WTC11 (cell line): Measurements from ENCODE around the gene DAPK1. TPM values are rescaled to one million over a fixed set of nuclear protein-coding genes. Genes with fewer than 3 reads are reported as not detected.

Experiments used
- ATAC-seq: fragments of 200-7000 bp; cut with Tn5 transposase; 2 replicates; pipeline ENCODE4 v1.10.0; 2021; ENCODE audit warnings: mild to moderate bottlenecking, moderate library complexity
- CTCF ChIA-PET: fragments of 300-600 bp; sonication (Branson Sonifier 250); formaldehyde crosslinking; loops from one replicate; lab custom pipeline; 2021; ENCODE audit warnings: antibody characterized with exemption; lab: Charles Lee
- POLR2A ChIA-PET: fragments of 350-600 bp; sonication (Branson Sonifier 250); formaldehyde crosslinking; loops from one replicate; lab custom pipeline; 2021; ENCODE audit warnings: antibody characterized with exemption; lab: Charles Lee
- DNase-seq: peaks from one replicate; pipeline ENCODE4 v3.0.0; 2021; ENCODE audit warnings: low spot score
- H3K27ac Mint-ChIP-seq: 2 replicates; pipeline ENCODE4 v1.8.0; 2021; ENCODE audit warnings: mixed read lengths
- H3K27me3 Mint-ChIP-seq: 2 replicates; pipeline ENCODE4 v1.8.0; 2021; ENCODE audit warnings: low read depth, mild to moderate bottlenecking, moderate library complexity, mixed read lengths
- H3K36me3 Mint-ChIP-seq: 2 replicates; pipeline ENCODE4 v1.8.0; 2021; ENCODE audit warnings: mixed read lengths
- H3K4me1 Mint-ChIP-seq: 2 replicates; pipeline ENCODE4 v1.8.0; 2022; ENCODE audit warnings: mixed read lengths
- H3K4me3 Mint-ChIP-seq: 2 replicates; pipeline ENCODE4 v1.8.0; 2021; ENCODE audit warnings: mild to moderate bottlenecking, moderate library complexity, mixed read lengths
- H3K9me3 Mint-ChIP-seq: 2 replicates; pipeline ENCODE4 v1.8.0; 2021; ENCODE audit warnings: mixed read lengths
- ATF1 ChIP-seq: sonication (generic); formaldehyde crosslinking; IDR thresholded peaks from 2 replicates; pipeline ENCODE4 v1.8.1; 2023; ENCODE audit warnings: mild to moderate bottlenecking, moderate library complexity, missing genetic modification reagents
- IRF2 ChIP-seq: sonication (generic); formaldehyde crosslinking; IDR thresholded peaks from 2 replicates; pipeline ENCODE4 v1.8.0; 2022; ENCODE audit warnings: low read depth, missing genetic modification reagents, borderline replicate concordance
- NFATC4 ChIP-seq: fragments of 250-450 bp; sonication (Bioruptor Pico); IDR thresholded peaks from 2 replicates; pipeline ENCODE4 v1.9.0; 2021; ENCODE audit warnings: mild to moderate bottlenecking
- NR2C2 ChIP-seq: sonication (generic); formaldehyde crosslinking; IDR thresholded peaks from 2 replicates; pipeline ENCODE4 v1.8.0; 2022; ENCODE audit warnings: mild to moderate bottlenecking, missing genetic modification reagents
- RELA ChIP-seq: sonication (generic); formaldehyde crosslinking; IDR thresholded peaks from 2 replicates; pipeline ENCODE4 v1.8.1; 2022; ENCODE audit warnings: missing genetic modification reagents, mild to moderate bottlenecking, borderline replicate concordance
- SMAD4 ChIP-seq: sonication (generic); formaldehyde crosslinking; IDR thresholded peaks from 2 replicates; pipeline ENCODE4 v1.8.0; 2022; ENCODE audit warnings: mild to moderate bottlenecking, missing genetic modification reagents
- total RNA-seq: library from RNA; stranded (reverse); gene quantifications from 3 replicates; pipeline ENCODE4 v1.2.3, GENCODE V29; 2021
- TF ChIP-seq, protein P1 (sequence below): sonication (generic); formaldehyde crosslinking; IDR thresholded peaks from 2 replicates; pipeline ENCODE4 v1.8.1; 2022; ENCODE audit warnings: low read depth, missing genetic modification reagents, borderline replicate concordance
- TF ChIP-seq, protein P2 (sequence below): fragments of 250-450 bp; sonication (Bioruptor Pico); IDR thresholded peaks from 2 replicates; pipeline ENCODE4 v1.8.0; 2021; ENCODE audit warnings: mild to moderate bottlenecking
- TF ChIP-seq, protein P3 (sequence below): fragments of 250-450 bp; sonication (Bioruptor Pico); IDR thresholded peaks from 2 replicates; pipeline ENCODE4 v1.9.0; 2021; ENCODE audit warnings: moderate library complexity, mild to moderate bottlenecking, inconsistent platforms, borderline replicate concordance
- TF ChIP-seq, protein P4 (sequence below): sonication (generic); formaldehyde crosslinking; IDR thresholded peaks from 2 replicates; pipeline ENCODE4 v1.8.1; 2022; ENCODE audit warnings: missing genetic modification reagents, borderline replicate concordance
- TF ChIP-seq, protein P5 (sequence below): sonication (generic); formaldehyde crosslinking; IDR thresholded peaks from 2 replicates; pipeline ENCODE4 v1.8.1; 2023; ENCODE audit warnings: mild to moderate bottlenecking, missing genetic modification reagents
- TF ChIP-seq, protein P6 (sequence below): sonication (generic); formaldehyde crosslinking; IDR thresholded peaks from 2 replicates; pipeline ENCODE4 v1.8.0; 2023; ENCODE audit warnings: missing genetic modification reagents, mild to moderate bottlenecking, borderline replicate concordance
- TF ChIP-seq, protein P7 (sequence below): fragments of 200-600 bp; IDR thresholded peaks from 2 replicates; pipeline ENCODE4 v1.8.0; 2022; ENCODE audit warnings: antibody characterized with exemption
- TF ChIP-seq, protein P8 (sequence below): sonication (generic); formaldehyde crosslinking; IDR thresholded peaks from 2 replicates; pipeline ENCODE4 v1.8.0; 2022; ENCODE audit warnings: mild to moderate bottlenecking, missing genetic modification reagents

DAPK1 gene
- total RNA-seq, 1 experiment from 2014 or later = 129 TPM

DNA sequence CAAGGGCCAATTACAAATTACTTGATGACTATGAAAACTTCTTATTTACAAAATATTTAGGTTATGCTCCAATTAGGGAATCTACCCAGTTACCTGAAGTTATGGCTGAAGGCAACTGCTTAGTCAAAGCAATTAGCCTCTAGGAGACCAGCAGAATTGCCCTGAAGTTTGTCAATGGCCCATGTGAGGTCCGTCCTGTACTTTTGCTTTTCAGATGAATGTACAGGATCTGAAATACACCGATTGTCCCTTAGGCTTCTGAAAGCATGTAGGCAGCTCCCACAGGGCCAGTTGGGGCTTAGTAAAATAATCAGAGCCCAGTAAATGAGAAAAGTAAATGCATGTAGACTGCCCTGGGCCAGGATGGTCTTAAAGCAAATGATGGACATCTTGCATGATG, 93.3 kb downstream of the DAPK1 start:
- TF ChIP-seq, protein P1, sequence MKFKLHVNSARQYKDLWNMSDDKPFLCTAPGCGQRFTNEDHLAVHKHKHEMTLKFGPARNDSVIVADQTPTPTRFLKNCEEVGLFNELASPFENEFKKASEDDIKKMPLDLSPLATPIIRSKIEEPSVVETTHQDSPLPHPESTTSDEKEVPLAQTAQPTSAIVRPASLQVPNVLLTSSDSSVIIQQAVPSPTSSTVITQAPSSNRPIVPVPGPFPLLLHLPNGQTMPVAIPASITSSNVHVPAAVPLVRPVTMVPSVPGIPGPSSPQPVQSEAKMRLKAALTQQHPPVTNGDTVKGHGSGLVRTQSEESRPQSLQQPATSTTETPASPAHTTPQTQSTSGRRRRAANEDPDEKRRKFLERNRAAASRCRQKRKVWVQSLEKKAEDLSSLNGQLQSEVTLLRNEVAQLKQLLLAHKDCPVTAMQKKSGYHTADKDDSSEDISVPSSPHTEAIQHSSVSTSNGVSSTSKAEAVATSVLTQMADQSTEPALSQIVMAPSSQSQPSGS (CRISPR knock-in tag) = no peak
- TF ChIP-seq NFATC4 (CRISPR knock-in tag) (no peak), NR2C2 (no peak), SMAD4 (no peak)
- TF ChIP-seq, protein P2, sequence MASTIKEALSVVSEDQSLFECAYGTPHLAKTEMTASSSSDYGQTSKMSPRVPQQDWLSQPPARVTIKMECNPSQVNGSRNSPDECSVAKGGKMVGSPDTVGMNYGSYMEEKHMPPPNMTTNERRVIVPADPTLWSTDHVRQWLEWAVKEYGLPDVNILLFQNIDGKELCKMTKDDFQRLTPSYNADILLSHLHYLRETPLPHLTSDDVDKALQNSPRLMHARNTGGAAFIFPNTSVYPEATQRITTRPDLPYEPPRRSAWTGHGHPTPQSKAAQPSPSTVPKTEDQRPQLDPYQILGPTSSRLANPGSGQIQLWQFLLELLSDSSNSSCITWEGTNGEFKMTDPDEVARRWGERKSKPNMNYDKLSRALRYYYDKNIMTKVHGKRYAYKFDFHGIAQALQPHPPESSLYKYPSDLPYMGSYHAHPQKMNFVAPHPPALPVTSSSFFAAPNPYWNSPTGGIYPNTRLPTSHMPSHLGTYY = no peak
- TF ChIP-seq, protein P3, sequence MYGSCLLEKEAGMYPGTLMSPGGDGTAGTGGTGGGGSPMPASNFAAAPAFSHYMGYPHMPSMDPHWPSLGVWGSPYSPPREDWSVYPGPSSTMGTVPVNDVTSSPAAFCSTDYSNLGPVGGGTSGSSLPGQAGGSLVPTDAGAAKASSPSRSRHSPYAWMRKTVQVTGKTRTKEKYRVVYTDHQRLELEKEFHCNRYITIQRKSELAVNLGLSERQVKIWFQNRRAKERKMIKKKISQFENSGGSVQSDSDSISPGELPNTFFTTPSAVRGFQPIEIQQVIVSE (CRISPR knock-in tag) = no peak
- TF ChIP-seq, protein P4, sequence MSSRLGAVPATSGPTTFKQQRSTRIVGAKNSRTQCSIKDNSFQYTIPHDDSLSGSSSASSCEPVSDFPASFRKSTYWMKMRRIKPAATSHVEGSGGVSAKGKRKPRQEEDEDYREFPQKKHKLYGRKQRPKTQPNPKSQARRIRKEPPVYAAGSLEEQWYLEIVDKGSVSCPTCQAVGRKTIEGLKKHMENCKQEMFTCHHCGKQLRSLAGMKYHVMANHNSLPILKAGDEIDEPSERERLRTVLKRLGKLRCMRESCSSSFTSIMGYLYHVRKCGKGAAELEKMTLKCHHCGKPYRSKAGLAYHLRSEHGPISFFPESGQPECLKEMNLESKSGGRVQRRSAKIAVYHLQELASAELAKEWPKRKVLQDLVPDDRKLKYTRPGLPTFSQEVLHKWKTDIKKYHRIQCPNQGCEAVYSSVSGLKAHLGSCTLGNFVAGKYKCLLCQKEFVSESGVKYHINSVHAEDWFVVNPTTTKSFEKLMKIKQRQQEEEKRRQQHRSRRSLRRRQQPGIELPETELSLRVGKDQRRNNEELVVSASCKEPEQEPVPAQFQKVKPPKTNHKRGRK (CRISPR knock-in tag) = no peak
- TF ChIP-seq, protein P5, sequence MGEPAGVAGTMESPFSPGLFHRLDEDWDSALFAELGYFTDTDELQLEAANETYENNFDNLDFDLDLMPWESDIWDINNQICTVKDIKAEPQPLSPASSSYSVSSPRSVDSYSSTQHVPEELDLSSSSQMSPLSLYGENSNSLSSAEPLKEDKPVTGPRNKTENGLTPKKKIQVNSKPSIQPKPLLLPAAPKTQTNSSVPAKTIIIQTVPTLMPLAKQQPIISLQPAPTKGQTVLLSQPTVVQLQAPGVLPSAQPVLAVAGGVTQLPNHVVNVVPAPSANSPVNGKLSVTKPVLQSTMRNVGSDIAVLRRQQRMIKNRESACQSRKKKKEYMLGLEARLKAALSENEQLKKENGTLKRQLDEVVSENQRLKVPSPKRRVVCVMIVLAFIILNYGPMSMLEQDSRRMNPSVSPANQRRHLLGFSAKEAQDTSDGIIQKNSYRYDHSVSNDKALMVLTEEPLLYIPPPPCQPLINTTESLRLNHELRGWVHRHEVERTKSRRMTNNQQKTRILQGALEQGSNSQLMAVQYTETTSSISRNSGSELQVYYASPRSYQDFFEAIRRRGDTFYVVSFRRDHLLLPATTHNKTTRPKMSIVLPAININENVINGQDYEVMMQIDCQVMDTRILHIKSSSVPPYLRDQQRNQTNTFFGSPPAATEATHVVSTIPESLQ = no peak
- ATAC-seq (no peak), DNase-seq (no peak)
- no peak overlapping the region for H3K4me3 Mint-ChIP-seq
- CTCF ChIA-PET = no interaction called here
- no peaks in the 10 kb centered on the region for H3K9me3 Mint-ChIP-seq
- no peaks in the 10 kb centered on the region for H3K36me3 Mint-ChIP-seq
- no peak overlapping the region for H3K27ac Mint-ChIP-seq
- no peaks in the 10 kb centered on the region for H3K27me3 Mint-ChIP-seq
- peaks cover 59% of the 10 kb centered on the region for H3K4me1 Mint-ChIP-seq
- POLR2A ChIA-PET = no interaction called here

DNA sequence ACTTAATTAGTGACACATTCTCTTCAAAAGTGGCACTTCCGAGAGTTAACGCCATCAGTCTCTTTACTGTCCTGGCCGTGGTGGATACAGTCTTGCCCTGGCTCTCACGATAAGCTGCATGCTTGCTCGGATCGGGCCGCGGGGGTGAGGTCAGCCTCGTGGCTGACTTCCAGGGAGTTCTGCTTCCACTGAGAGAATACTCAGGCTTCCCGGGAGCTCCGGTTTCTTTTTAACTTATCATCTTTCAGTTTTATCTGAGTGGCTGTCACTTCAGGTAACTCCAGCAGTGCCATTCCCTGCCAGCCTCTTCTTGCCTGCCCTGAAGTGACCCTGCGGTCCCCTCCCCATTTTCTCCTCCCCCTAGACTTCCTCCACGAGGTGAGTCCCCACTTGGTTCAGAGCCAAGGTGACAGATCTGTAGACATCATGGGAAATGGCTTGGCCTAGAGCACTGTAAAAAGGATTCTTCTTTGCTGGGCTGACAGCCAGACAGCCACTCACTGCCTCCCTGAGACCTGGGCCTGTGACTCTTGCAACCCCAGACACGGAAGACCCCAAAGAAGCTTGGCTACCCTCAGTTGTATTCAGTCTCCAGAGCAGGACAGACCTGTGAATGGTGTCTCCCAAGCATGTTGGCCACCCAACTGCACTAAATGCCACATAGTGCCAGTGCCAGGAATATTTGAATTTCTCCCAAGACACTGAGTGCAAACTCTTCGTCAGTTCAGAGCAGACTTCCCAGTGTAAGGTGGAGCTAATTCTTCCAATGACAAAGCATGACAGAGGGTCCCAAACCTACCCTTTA, 95.1 kb downstream of the DAPK1 start:
- ChIA-PET CTCF (interaction anchor here (0.8 to 0.9 kb wide), 2 partner anchors 255 to 329 kb away, joined by 3 read pairs; no protein-coding TSS in a partner anchor), POLR2A (no interaction called here)
- ATAC-seq (peak; percentile 13), DNase-seq (no peak)
- peak overlapping the region; percentile 78 for H3K27ac Mint-ChIP-seq
- peak overlapping the region; percentile 14; the same call in 1 of the 2 replicates for H3K4me3 Mint-ChIP-seq
- no peaks in the 10 kb centered on the region for H3K36me3 Mint-ChIP-seq
- TF ChIP-seq NR2C2 (no peak), IRF2 (CRISPR knock-in tag) (no peak), ATF1 (no peak), RELA (no peak)
- TF ChIP-seq, protein P6, sequence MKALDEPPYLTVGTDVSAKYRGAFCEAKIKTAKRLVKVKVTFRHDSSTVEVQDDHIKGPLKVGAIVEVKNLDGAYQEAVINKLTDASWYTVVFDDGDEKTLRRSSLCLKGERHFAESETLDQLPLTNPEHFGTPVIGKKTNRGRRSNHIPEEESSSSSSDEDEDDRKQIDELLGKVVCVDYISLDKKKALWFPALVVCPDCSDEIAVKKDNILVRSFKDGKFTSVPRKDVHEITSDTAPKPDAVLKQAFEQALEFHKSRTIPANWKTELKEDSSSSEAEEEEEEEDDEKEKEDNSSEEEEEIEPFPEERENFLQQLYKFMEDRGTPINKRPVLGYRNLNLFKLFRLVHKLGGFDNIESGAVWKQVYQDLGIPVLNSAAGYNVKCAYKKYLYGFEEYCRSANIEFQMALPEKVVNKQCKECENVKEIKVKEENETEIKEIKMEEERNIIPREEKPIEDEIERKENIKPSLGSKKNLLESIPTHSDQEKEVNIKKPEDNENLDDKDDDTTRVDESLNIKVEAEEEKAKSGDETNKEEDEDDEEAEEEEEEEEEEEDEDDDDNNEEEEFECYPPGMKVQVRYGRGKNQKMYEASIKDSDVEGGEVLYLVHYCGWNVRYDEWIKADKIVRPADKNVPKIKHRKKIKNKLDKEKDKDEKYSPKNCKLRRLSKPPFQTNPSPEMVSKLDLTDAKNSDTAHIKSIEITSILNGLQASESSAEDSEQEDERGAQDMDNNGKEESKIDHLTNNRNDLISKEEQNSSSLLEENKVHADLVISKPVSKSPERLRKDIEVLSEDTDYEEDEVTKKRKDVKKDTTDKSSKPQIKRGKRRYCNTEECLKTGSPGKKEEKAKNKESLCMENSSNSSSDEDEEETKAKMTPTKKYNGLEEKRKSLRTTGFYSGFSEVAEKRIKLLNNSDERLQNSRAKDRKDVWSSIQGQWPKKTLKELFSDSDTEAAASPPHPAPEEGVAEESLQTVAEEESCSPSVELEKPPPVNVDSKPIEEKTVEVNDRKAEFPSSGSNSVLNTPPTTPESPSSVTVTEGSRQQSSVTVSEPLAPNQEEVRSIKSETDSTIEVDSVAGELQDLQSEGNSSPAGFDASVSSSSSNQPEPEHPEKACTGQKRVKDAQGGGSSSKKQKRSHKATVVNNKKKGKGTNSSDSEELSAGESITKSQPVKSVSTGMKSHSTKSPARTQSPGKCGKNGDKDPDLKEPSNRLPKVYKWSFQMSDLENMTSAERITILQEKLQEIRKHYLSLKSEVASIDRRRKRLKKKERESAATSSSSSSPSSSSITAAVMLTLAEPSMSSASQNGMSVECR = no peak
- TF ChIP-seq, protein P7, sequence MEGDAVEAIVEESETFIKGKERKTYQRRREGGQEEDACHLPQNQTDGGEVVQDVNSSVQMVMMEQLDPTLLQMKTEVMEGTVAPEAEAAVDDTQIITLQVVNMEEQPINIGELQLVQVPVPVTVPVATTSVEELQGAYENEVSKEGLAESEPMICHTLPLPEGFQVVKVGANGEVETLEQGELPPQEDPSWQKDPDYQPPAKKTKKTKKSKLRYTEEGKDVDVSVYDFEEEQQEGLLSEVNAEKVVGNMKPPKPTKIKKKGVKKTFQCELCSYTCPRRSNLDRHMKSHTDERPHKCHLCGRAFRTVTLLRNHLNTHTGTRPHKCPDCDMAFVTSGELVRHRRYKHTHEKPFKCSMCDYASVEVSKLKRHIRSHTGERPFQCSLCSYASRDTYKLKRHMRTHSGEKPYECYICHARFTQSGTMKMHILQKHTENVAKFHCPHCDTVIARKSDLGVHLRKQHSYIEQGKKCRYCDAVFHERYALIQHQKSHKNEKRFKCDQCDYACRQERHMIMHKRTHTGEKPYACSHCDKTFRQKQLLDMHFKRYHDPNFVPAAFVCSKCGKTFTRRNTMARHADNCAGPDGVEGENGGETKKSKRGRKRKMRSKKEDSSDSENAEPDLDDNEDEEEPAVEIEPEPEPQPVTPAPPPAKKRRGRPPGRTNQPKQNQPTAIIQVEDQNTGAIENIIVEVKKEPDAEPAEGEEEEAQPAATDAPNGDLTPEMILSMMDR = no peak
- TF ChIP-seq, protein P4 (CRISPR knock-in tag) = no peak
- TF ChIP-seq, protein P8, sequence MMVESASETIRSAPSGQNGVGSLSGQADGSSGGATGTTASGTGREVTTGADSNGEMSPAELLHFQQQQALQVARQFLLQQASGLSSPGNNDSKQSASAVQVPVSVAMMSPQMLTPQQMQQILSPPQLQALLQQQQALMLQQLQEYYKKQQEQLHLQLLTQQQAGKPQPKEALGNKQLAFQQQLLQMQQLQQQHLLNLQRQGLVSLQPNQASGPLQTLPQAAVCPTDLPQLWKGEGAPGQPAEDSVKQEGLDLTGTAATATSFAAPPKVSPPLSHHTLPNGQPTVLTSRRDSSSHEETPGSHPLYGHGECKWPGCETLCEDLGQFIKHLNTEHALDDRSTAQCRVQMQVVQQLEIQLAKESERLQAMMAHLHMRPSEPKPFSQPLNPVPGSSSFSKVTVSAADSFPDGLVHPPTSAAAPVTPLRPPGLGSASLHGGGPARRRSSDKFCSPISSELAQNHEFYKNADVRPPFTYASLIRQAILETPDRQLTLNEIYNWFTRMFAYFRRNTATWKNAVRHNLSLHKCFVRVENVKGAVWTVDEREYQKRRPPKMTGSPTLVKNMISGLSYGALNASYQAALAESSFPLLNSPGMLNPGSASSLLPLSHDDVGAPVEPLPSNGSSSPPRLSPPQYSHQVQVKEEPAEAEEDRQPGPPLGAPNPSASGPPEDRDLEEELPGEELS (CRISPR knock-in tag) = no peak
- peaks cover 61% of the 10 kb centered on the region for H3K4me1 Mint-ChIP-seq
- H3K9me3 Mint-ChIP-seq = no peaks in the 10 kb centered on the region
- H3K27me3 Mint-ChIP-seq = no peaks in the 10 kb centered on the region
